H9 (cell line): Measurements from ENCODE around the gene PRRX1. TPM values are rescaled to one million over a fixed set of nuclear protein-coding genes. Genes with fewer than 3 reads are reported as not detected.

Source experiments
- DNase-seq: peaks from one replicate; pipeline ENCODE4 v3.0.0-alpha.2; 2017
- H2AFZ ChIP-seq: one replicate; pipeline ENCODE4 v1.6.1; 2013; ENCODE audit warnings: mild to moderate bottlenecking, low read length, control low read depth, moderate library complexity
- H2AK5ac ChIP-seq: 2 replicates; pipeline ENCODE4 v1.6.1; 2013; ENCODE audit warnings: low read length, control low read depth, mixed read lengths; ENCODE audit not compliant: insufficient read length
- H2BK120ac ChIP-seq: one replicate; pipeline ENCODE4 v1.6.1; 2013; ENCODE audit warnings: low read depth, mild to moderate bottlenecking, low read length, control low read depth, inconsistent platforms; ENCODE audit not compliant: poor library complexity, severe bottlenecking
- H2BK12ac ChIP-seq: 2 replicates; pipeline ENCODE4 v1.6.1; 2013; ENCODE audit warnings: low read length, control low read depth, mixed read lengths, low read depth; ENCODE audit not compliant: insufficient read length
- H2BK15ac ChIP-seq: 2 replicates; pipeline ENCODE4 v1.6.1; 2013; ENCODE audit warnings: low read depth, low read length, control low read depth
- H2BK20ac ChIP-seq: one replicate; pipeline ENCODE4 v1.6.1; 2013; ENCODE audit warnings: low read depth, mild to moderate bottlenecking, low read length, control low read depth, inconsistent platforms; ENCODE audit not compliant: poor library complexity, severe bottlenecking
- H2BK5ac ChIP-seq: 2 replicates; pipeline ENCODE4 v1.6.1; 2013; ENCODE audit warnings: low read length, control low read depth, mixed read lengths; ENCODE audit not compliant: insufficient read length
- H3K14ac ChIP-seq: 2 replicates; pipeline ENCODE4 v1.6.1; 2013; ENCODE audit warnings: low read length, control low read depth; ENCODE audit not compliant: insufficient read depth
- H3K18ac ChIP-seq: 2 replicates; pipeline ENCODE4 v1.6.1; 2013; ENCODE audit warnings: low read depth, mild to moderate bottlenecking, mixed read lengths, low read length, control low read depth; ENCODE audit not compliant: insufficient read length
- H3K23ac ChIP-seq: 2 replicates; pipeline ENCODE4 v1.6.1; 2013; ENCODE audit warnings: low read length, control low read depth, mixed read lengths, low read depth; ENCODE audit not compliant: insufficient read length
- H3K23me2 ChIP-seq: 2 replicates; pipeline ENCODE4 v1.6.1; 2013; ENCODE audit warnings: low read depth, mild to moderate bottlenecking, mixed read lengths, low read length, control low read depth; ENCODE audit not compliant: insufficient read length, poor library complexity, severe bottlenecking
- H3K27ac ChIP-seq: 2 replicates; pipeline ENCODE4 v1.5.1; 2013; ENCODE audit warnings: low read length, control low read depth, mixed read lengths, low read depth; ENCODE audit not compliant: insufficient read length
- H3K27me3 ChIP-seq: 2 replicates; pipeline ENCODE4 v1.6.1; 2013; ENCODE audit warnings: low read length, control low read depth, inconsistent platforms; ENCODE audit not compliant: insufficient read depth
- H3K4ac ChIP-seq: 2 replicates; pipeline ENCODE4 v1.6.1; 2013; ENCODE audit warnings: low read depth, mild to moderate bottlenecking, control low read depth, inconsistent platforms, low read length, moderate library complexity
- H3K4me1 ChIP-seq: 2 replicates; pipeline ENCODE4 v1.6.1; 2013; ENCODE audit warnings: low read length, control low read depth, inconsistent platforms; ENCODE audit not compliant: insufficient read depth
- H3K4me2 ChIP-seq: 2 replicates; pipeline ENCODE4 v1.6.1; 2013; ENCODE audit warnings: low read length, control low read depth, mixed read lengths; ENCODE audit not compliant: insufficient read length, insufficient read depth
- H3K56ac ChIP-seq: 2 replicates; pipeline ENCODE4 v1.6.1; 2013; ENCODE audit warnings: low read depth, mild to moderate bottlenecking, mixed read lengths, low read length, control low read depth; ENCODE audit not compliant: insufficient read length
- H3K79me1 ChIP-seq: 2 replicates; pipeline ENCODE4 v1.6.1; 2013; ENCODE audit warnings: low read depth, mild to moderate bottlenecking, moderate library complexity, low read length, control low read depth, inconsistent platforms; ENCODE audit not compliant: insufficient read depth, poor library complexity, severe bottlenecking
- H3K79me2 ChIP-seq: 2 replicates; pipeline ENCODE4 v1.6.1; 2013; ENCODE audit warnings: low read length, control low read depth, inconsistent platforms; ENCODE audit not compliant: insufficient read depth
- H3K9ac ChIP-seq: 2 replicates; pipeline ENCODE4 v1.6.1; 2013; ENCODE audit warnings: low read length, control low read depth, mixed read lengths; ENCODE audit not compliant: insufficient read length; ENCODE audit errors: extremely low read depth
- H3K9me3 ChIP-seq: one replicate; pipeline ENCODE4 v1.6.1; 2013; ENCODE audit warnings: low read depth, low read length, inconsistent platforms; ENCODE audit not compliant: control insufficient read depth
- H3T11ph ChIP-seq: one replicate; pipeline ENCODE4 v1.6.1; 2013; ENCODE audit warnings: mild to moderate bottlenecking, low read length, control low read depth, inconsistent platforms
- H4K20me1 ChIP-seq: one replicate; pipeline ENCODE4 v1.6.1; 2013; ENCODE audit not compliant: control insufficient read depth, insufficient read length, insufficient read depth
- H4K5ac ChIP-seq: 2 replicates; pipeline ENCODE4 v1.6.1; 2013; ENCODE audit warnings: low read depth, mild to moderate bottlenecking, mixed read lengths, low read length, control low read depth; ENCODE audit not compliant: insufficient read length
- H4K8ac ChIP-seq: replicated peaks from 2 replicates; pipeline ENCODE4 v1.6.1; 2013; ENCODE audit warnings: low read length, control low read depth, mixed read lengths, low read depth; ENCODE audit not compliant: insufficient read length
- H4K91ac ChIP-seq: 2 replicates; pipeline ENCODE4 v1.6.1; 2013; ENCODE audit warnings: low read depth, mild to moderate bottlenecking, moderate library complexity, mixed read lengths, low read length, control low read depth; ENCODE audit not compliant: insufficient read length
- H3K27ac Mint-ChIP-seq, 3 experiments: 2 replicates in 2 of 3; 3 replicates in 1 of 3; pipeline ENCODE4 v1.8.0; 2020 to 2021; ENCODE audit warnings: mixed read lengths in 3 of 3, mild to moderate bottlenecking in 1 of 3, moderate library complexity in 1 of 3
- H3K27me3 Mint-ChIP-seq: 2 replicates; pipeline ENCODE4 v1.8.0; 2021; ENCODE audit warnings: low read depth, mild to moderate bottlenecking, moderate library complexity, mixed read lengths
- H3K36me3 Mint-ChIP-seq, 3 experiments: 2 replicates in 2 of 3; 3 replicates in 1 of 3; pipeline ENCODE4 v1.8.0; 2020 to 2021; ENCODE audit warnings: low read depth in 3 of 3, mixed read lengths in 3 of 3; ENCODE audit not compliant: insufficient read depth in 1 of 3
- H3K4me1 Mint-ChIP-seq, 2 experiments: 2 replicates each; pipeline ENCODE4 v1.8.0; 2020; ENCODE audit warnings: mixed read lengths in 2 of 2
- H3K4me3 Mint-ChIP-seq, 2 experiments: 2 replicates in 1 of 2; 3 replicates in 1 of 2; pipeline ENCODE4 v1.8.0; 2020 to 2021; ENCODE audit warnings: mild to moderate bottlenecking in 2 of 2, mixed read lengths in 2 of 2, moderate library complexity in 1 of 2
- H3K9me3 Mint-ChIP-seq, 2 experiments: 2 replicates in 1 of 2; 3 replicates in 1 of 2; pipeline ENCODE4 v1.8.0; 2020; ENCODE audit warnings: mild to moderate bottlenecking in 2 of 2, mixed read lengths in 2 of 2, moderate library complexity in 1 of 2
- WGBS: extraction: QIAGEN DNeasy Blood & Tissue Kit; methylation state at CpG from one replicate; pipeline ENCODE4 v1.1.7; 2013; ENCODE audit warnings: missing lambda C conversion rate, low lambda C conversion rate, mixed read lengths; ENCODE audit not compliant: insufficient read length; ENCODE audit errors: extremely low coverage; 5-methylcytosine and 5-hydroxymethylcytosine counted together
- total RNA-seq: library from RNA; stranded (reverse); gene quantifications from 2 replicates; pipeline ENCODE4 v1.2.1, GENCODE V29; 2021
- TF ChIP-seq, protein P1 (sequence below): fragments of 200-600 bp; sonication (generic); conservative IDR thresholded peaks from 3 replicates; pipeline ENCODE4 v1.8.0; 2021; ENCODE audit warnings: antibody characterized with exemption, mild to moderate bottlenecking

PRRX1 gene
- total RNA-seq, 1 experiment from 2014 or later, result not detected

DNA sequence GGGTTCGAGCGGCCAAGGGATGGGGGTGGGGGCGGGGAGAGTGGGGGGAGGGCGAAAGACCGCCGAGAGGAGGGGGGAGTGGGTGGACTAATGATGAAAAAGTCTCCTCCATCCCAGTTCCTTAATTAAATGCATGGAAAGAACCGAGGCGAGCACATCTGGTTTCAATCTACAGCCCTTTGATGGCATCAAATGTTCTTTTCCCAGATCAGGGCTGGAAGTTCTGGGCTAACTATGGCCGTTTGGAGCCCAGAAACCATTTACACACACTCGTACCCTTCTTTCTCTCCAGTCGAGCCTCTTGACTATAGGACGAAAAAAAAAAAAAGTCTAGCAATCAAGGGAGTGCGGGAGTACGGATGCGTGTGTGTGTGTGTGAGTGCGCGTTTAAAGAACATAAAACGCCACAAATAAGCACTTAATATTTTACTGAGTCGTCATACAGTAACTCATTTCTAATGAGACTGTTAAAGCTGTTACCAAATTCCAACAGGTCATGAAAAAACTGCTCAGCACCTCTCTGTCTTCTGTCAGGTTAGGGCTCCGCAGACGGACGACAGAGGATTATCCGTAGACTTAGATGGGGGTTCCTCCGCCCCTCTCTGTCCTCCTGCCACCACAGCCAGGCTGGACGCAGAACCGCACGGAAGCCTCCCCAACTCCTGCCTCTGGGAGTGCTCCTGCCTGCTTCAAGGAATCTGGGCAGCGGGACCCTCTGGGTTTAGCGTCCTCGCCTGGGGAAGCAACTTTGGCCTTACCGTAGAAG, 2.1 kb upstream of the PRRX1 start:
- no peaks in the 10 kb centered on the region for H3K9me3 ChIP-seq
- H3K27ac ChIP-seq, result no peak overlapping the region
- Mint-ChIP-seq H3K27ac (no peak overlapping the region), H3K4me3 (peak overlapping the region; percentile 19 to 86), H3K36me3 (peaks cover 0 to 2% (median 0%) of the 10 kb centered on the region in 3 experiments; a peak in 2 of 7 replicates), H3K27me3 (peaks cover 95% of the 10 kb centered on the region), H3K4me1 (peaks cover 50% of the 10 kb centered on the region in 2 experiments), H3K9me3 (peaks cover 0 to 2% of the 10 kb centered on the region in 2 experiments; a peak in 2 of 5 replicates)
- no peak overlapping the region for H2BK15ac ChIP-seq
- H3K18ac ChIP-seq, result no peak overlapping the region
- peak; percentile 70 for DNase-seq
- no peak overlapping the region for H3T11ph ChIP-seq
- H2BK12ac ChIP-seq, result no peak overlapping the region
- H2BK5ac ChIP-seq, result no peak overlapping the region
- H3K23ac ChIP-seq, result no peak overlapping the region
- H3K27me3 ChIP-seq, result peaks cover 75% of the 10 kb centered on the region
- TF ChIP-seq, protein P1, sequence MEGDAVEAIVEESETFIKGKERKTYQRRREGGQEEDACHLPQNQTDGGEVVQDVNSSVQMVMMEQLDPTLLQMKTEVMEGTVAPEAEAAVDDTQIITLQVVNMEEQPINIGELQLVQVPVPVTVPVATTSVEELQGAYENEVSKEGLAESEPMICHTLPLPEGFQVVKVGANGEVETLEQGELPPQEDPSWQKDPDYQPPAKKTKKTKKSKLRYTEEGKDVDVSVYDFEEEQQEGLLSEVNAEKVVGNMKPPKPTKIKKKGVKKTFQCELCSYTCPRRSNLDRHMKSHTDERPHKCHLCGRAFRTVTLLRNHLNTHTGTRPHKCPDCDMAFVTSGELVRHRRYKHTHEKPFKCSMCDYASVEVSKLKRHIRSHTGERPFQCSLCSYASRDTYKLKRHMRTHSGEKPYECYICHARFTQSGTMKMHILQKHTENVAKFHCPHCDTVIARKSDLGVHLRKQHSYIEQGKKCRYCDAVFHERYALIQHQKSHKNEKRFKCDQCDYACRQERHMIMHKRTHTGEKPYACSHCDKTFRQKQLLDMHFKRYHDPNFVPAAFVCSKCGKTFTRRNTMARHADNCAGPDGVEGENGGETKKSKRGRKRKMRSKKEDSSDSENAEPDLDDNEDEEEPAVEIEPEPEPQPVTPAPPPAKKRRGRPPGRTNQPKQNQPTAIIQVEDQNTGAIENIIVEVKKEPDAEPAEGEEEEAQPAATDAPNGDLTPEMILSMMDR, result no peak
- H3K9ac ChIP-seq, result no peak overlapping the region
- H3K4me2 ChIP-seq, result peak overlapping the region; percentile 96
- WGBS, result no CpG with 5 or more reads among the region's 31 CpGs
- no peak overlapping the region for H2BK120ac ChIP-seq
- no peaks in the 10 kb centered on the region for H3K79me2 ChIP-seq
- H4K5ac ChIP-seq, result no peak overlapping the region
- H2AFZ ChIP-seq, result no peak overlapping the region
- no peak overlapping the region for H3K56ac ChIP-seq
- no peaks in the 10 kb centered on the region for H3K79me1 ChIP-seq
- H2BK20ac ChIP-seq, result no peak overlapping the region
- no peak overlapping the region for H3K4ac ChIP-seq
- no peak overlapping the region for H2AK5ac ChIP-seq
- H4K8ac ChIP-seq, result no peak overlapping the region
- H3K23me2 ChIP-seq, result peaks cover 36% of the 10 kb centered on the region
- peaks cover 5% of the 10 kb centered on the region; the same call in 1 of the 2 replicates for H3K4me1 ChIP-seq
- H4K20me1 ChIP-seq, result no peaks in the 10 kb centered on the region
- no peak overlapping the region for H3K14ac ChIP-seq
- H4K91ac ChIP-seq, result no peak overlapping the region
